ENCODE results near the gene LSM14B.
"Not testable (repeated sequence)": the region's sequence is repeated elsewhere in the genome, so short reads cannot be mapped to it uniquely, and the experiment has no call there.

Gene LSM14B

GRCh38 chr20:62114894-62115293 lies 7.4 kb upstream of the LSM14B start:
- no peak for DNase-seq

- not testable (repeated sequence) for DNase-seq
Measured at GRCh38 chr20:62115800-62116407, 6.4 kb upstream of the LSM14B start.

- DNase-seq: no peak
Measured at GRCh38 chr20:62116558-62117361, 5.5 kb upstream of the LSM14B start.

- DNase-seq: peak; percentile 80
Measured at GRCh38 chr20:62117362-62117646, 5.0 kb upstream of the LSM14B start.

GRCh38 chr20:62117658-62118057 lies 4.6 kb upstream of the LSM14B start:
- peak; percentile 35 for DNase-seq

GRCh38 chr20:62118113-62119043 lies 3.9 kb upstream of the LSM14B start:
- no peak for DNase-seq

- DNase-seq: no peak
Measured at GRCh38 chr20:62119115-62119514, 3.2 kb upstream of the LSM14B start.

- no peak for DNase-seq
Measured at GRCh38 chr20:62119591-62120364, 2.5 kb upstream of the LSM14B start.

GRCh38 chr20:62120365-62120762 lies 1.9 kb upstream of the LSM14B start:
- no peak for DNase-seq

- peak; percentile 85 for DNase-seq
Measured at GRCh38 chr20:62120990-62121775, 1.1 kb upstream of the LSM14B start.

- DNase-seq: peak; percentile 91
Measured at GRCh38 chr20:62122654-62123449, 577 bp downstream of the LSM14B start.

GRCh38 chr20:62123450-62124118 lies 1.3 kb downstream of the LSM14B start:
- peak; percentile 48 for DNase-seq

- no peak for DNase-seq
Measured at GRCh38 chr20:62126141-62126540, 3.9 kb downstream of the LSM14B start.

GRCh38 chr20:62127799-62128198 lies 5.5 kb downstream of the LSM14B start:
- no peak for DNase-seq

- no peak for DNase-seq
Measured at GRCh38 chr20:62128502-62128901, 6.2 kb downstream of the LSM14B start.

GRCh38 chr20:62129731-62130531 lies 7.7 kb downstream of the LSM14B start:
- no peak for DNase-seq

GRCh38 chr20:62131560-62132320 lies 9.5 kb downstream of the LSM14B start:
- DNase-seq: no peak

GRCh38 chr20:62132421-62132820 lies 10.1 kb downstream of the LSM14B start:
- DNase-seq: no peak

Data from NCI-H146 (cell line).